Measurements from ENCODE around the gene HYPK. TPM values are rescaled to one million over a fixed set of nuclear protein-coding genes. Genes with fewer than 3 reads are reported as not detected.
"Not testable (repeated sequence)": the region's sequence is repeated elsewhere in the genome, so short reads cannot be mapped to it uniquely, and the experiment has no call there.

The HYPK gene
- total RNA-seq, 4 donors from 2014 or later, result 13.0 to 38.0 (median 21.5) TPM

GRCh38 chr15:43821505-43821904 is 21.1 kb downstream of the HYPK start:
- Histone ChIP-seq H3K9me3 (no peaks in the 10 kb centered on the region), H3K4me1 (peaks cover 0 to 39% (median 8%) of the 10 kb centered on the region in 4 donors), H3K27ac (no peak overlapping the region), H3K36me3 (peaks cover 0 to 12% (median 0%) of the 10 kb centered on the region in 3 donors), H3K27me3 (no peaks in the 10 kb centered on the region), H3K4me3 (no peak overlapping the region)
- DNase-seq, result no peak
- TF ChIP-seq POLR2A (IDR thresholded peaks at IDR 0.05), result no peak
- no peak for TF ChIP-seq CTCF (IDR thresholded peaks at IDR 0.05)

- Histone ChIP-seq H3K27ac (peak within 1 kb of the TSS; percentile 85 to 94 (median 90)), H3K4me1 (peaks cover 0 to 62% (median 14%) of the 10 kb centered on the region in 4 donors), H3K4me3 (peak within 1 kb of the TSS; percentile 67 to 90 (median 74)), H3K9me3 (no peaks in the 10 kb centered on the region), H3K36me3 (no peaks in the 10 kb centered on the region), H3K27me3 (no peaks in the 10 kb centered on the region)
- TF ChIP-seq CTCF (IDR thresholded peaks at IDR 0.05) (no peak), POLR2A (IDR thresholded peaks at IDR 0.05) (peak; percentile 88 to 96)
- DNase-seq, result peak; percentile 90 to 98 (median 94)
These were observed 24.2 kb downstream of the HYPK start, which contains the start of gene MFAP1 for GRCh38 chr15:43824302-43825246. MFAP1 (minus strand) TSS chr15:43824690; CDS start chr15:43824569, 121 bp downstream.

GRCh38 chr15:43825305-43825704 is 24.9 kb downstream of the HYPK start:
- not testable (repeated sequence) for H3K36me3 ChIP-seq, DNase-seq
- peaks cover 0 to 62% (median 14%) of the 10 kb centered on the region in 4 donors for H3K4me1 ChIP-seq

GRCh38 chr15:43826029-43826507 is 25.7 kb downstream of the HYPK start:
- Histone ChIP-seq H3K9me3 (no peaks in the 10 kb centered on the region), H3K4me1 (peaks cover 0 to 61% (median 14%) of the 10 kb centered on the region in 4 donors), H3K4me3 (peak overlapping the region; percentile 47 to 65 (median 54)), H3K27ac (peak overlapping the region; percentile 67 to 77 (median 73)), H3K27me3 (no peaks in the 10 kb centered on the region), H3K36me3 (no peaks in the 10 kb centered on the region)
- TF ChIP-seq CTCF (IDR thresholded peaks at IDR 0.05) (no peak), POLR2A (IDR thresholded peaks at IDR 0.05) (no peak)
- DNase-seq, result no peak

More at GRCh38 chr15:43825305-43825704, 24.9 kb downstream of the HYPK start:
- H3K4me3 ChIP-seq, H3K27ac ChIP-seq, H3K27me3 ChIP-seq, H3K9me3 ChIP-seq: not testable (repeated sequence)

- no peak for TF ChIP-seq CTCF (IDR thresholded peaks at IDR 0.05)
- peak in 1 of 2 donors; percentile 27 for TF ChIP-seq POLR2A (IDR thresholded peaks at IDR 0.05)
- peak; percentile 87 to 94 (median 87) for DNase-seq
- H3K4me1 ChIP-seq, result peaks cover 0 to 55% (median 13%) of the 10 kb centered on the region in 4 donors
These were observed 26.3 kb downstream of the HYPK start, which contains the start of gene WDR76 for GRCh38 chr15:43826508-43827341. WDR76 (plus strand) TSS chr15:43827002; CDS start chr15:43827033, 31 bp downstream.

More at GRCh38 chr15:43826508-43827341, 26.3 kb downstream of the HYPK start, which contains the start of gene WDR76:
- H3K27ac ChIP-seq, result peak within 1 kb of the TSS; percentile 67 to 77 (median 73)
- no peaks in the 10 kb centered on the region for H3K36me3 ChIP-seq
- H3K9me3 ChIP-seq, result no peaks in the 10 kb centered on the region
- peak within 1 kb of the TSS; percentile 47 to 65 (median 54) for H3K4me3 ChIP-seq
- H3K27me3 ChIP-seq, result no peaks in the 10 kb centered on the region

All from Peyer's patch (tissue), 4 donors.